Suprapubic skin (tissue), 3 donors: Measurements from ENCODE around the gene GAL3ST2.

ENCODE experiments used
- EP300 ChIP-seq: sonication (generic); formaldehyde crosslinking; IDR thresholded peaks from one replicate; pipeline ENCODE4 v1.6.1; 2017; ENCODE audit warnings: antibody characterized with exemption
- POLR2A ChIP-seq, 2 donors: fragments of 450-650 bp; IDR thresholded peaks; one replicate each; pipeline ENCODE4 v1.6.1; 2017; ENCODE audit warnings: antibody characterized with exemption in 2 of 2, mild to moderate bottlenecking in 2 of 2, moderate library complexity in 2 of 2
- TF ChIP-seq, protein P1 (sequence below), 2 donors: fragments of 200-600 bp in 1 of 2; fragments of 450-650 bp in 1 of 2; sonication (generic) in 1 of 2; IDR thresholded peaks; one replicate each; pipeline ENCODE4 v1.5.1; 2016 to 2019; ENCODE audit warnings: antibody characterized with exemption in 2 of 2, mild to moderate bottlenecking in 1 of 2, moderate library complexity in 1 of 2

DNA sequence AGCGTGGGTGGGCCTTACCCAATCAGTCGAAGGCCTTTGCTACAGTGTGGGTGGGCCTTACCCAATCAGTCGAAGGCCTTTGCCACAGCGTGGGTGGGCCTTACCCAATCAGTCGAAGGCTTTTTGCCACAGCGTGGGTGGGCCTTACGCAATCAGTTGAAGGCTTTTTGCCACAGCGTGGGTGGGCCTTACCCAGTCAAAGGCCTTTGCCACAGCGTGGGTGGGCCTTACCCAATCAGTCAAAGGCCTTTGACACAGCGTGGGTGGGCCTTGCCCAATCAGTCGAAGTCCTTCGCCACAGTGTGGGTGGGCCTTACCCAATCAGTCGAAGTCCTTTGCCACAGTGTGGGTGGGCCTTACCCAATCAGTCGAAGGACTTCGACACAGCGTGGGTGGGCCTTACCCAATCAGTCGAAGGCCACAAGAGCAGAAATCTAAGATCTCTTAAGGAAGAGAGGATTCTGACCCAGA, 16.3 kb upstream of the GAL3ST2 start:
- TF ChIP-seq, protein P1, sequence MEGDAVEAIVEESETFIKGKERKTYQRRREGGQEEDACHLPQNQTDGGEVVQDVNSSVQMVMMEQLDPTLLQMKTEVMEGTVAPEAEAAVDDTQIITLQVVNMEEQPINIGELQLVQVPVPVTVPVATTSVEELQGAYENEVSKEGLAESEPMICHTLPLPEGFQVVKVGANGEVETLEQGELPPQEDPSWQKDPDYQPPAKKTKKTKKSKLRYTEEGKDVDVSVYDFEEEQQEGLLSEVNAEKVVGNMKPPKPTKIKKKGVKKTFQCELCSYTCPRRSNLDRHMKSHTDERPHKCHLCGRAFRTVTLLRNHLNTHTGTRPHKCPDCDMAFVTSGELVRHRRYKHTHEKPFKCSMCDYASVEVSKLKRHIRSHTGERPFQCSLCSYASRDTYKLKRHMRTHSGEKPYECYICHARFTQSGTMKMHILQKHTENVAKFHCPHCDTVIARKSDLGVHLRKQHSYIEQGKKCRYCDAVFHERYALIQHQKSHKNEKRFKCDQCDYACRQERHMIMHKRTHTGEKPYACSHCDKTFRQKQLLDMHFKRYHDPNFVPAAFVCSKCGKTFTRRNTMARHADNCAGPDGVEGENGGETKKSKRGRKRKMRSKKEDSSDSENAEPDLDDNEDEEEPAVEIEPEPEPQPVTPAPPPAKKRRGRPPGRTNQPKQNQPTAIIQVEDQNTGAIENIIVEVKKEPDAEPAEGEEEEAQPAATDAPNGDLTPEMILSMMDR (IDR thresholded peaks at IDR 0.05), result no peak
- TF ChIP-seq POLR2A (IDR thresholded peaks at IDR 0.05) (no peak), EP300 (no peak)
